Endothelial cell of umbilical vein (primary cell): Measurements from ENCODE around the gene KLHDC9. TPM values are rescaled to one million over a fixed set of nuclear protein-coding genes. Genes with fewer than 3 reads are reported as not detected.

Experiments
- BruUV-seq: library from RNA; stranded (reverse); fragments of 400-500 nt; replicated peaks from 2 replicates; lab custom pipeline; 2021; lab: Mats Ljungman, UMichigan
- CTCF ChIA-PET: fragments of 300-600, 350-600 bp; sonication (Branson Sonifier 250); formaldehyde crosslinking; loops from one replicate; lab custom pipeline; 2021; ENCODE audit warnings: antibody characterized with exemption, inconsistent platforms; lab: Charles Lee
- POLR2A ChIA-PET: fragments of 300-600, 350-600 bp; sonication (Branson Sonifier 250); formaldehyde crosslinking; loops from one replicate; lab custom pipeline; 2021; ENCODE audit warnings: antibody characterized with exemption, inconsistent platforms; lab: Charles Lee
- DNase-seq: peaks from one replicate; pipeline ENCODE4 v3.0.0-alpha.2; 2011; ENCODE audit warnings: low read depth, low spot score
- FAIRE-seq: peaks from 2 replicates; lab custom pipeline; 2011; peaks lifted over from hg19 to GRCh38; lab: Jason Lieb, UNC
- H2AFZ ChIP-seq: 2 replicates; pipeline ENCODE4 v1.6.0; 2012; ENCODE audit warnings: low read depth, low read length, control low read depth, inconsistent platforms
- H3K27ac ChIP-seq: 2 replicates; pipeline ENCODE4 v1.5.1; 2011; ENCODE audit warnings: low read depth, mild to moderate bottlenecking, control low read depth, low read length, moderate library complexity; ENCODE audit not compliant: insufficient read depth
- H3K27me3 ChIP-seq, 2 experiments: 2 replicates each; pipeline versions ENCODE4 v1.6.0 to v1.6.1; 2011; ENCODE audit warnings: low read length in 2 of 2, mixed read lengths in 1 of 2; ENCODE audit not compliant: control insufficient read depth in 2 of 2, insufficient read depth in 2 of 2
- H3K36me3 ChIP-seq, 2 experiments: 2 replicates in 1 of 2; 3 replicates in 1 of 2; pipeline ENCODE4 v1.5.1; 2011; ENCODE audit warnings: low read length in 2 of 2, mild to moderate bottlenecking in 1 of 2, moderate library complexity in 1 of 2; ENCODE audit not compliant: control insufficient read depth in 2 of 2, insufficient read depth in 2 of 2; ENCODE audit errors: extremely low read depth in 1 of 2
- H3K4me1 ChIP-seq: 3 replicates; pipeline ENCODE4 v1.5.1; 2011; ENCODE audit warnings: mild to moderate bottlenecking, low read length; ENCODE audit not compliant: control insufficient read depth, insufficient read depth; ENCODE audit errors: extremely low read depth
- H3K4me2 ChIP-seq: 2 replicates; pipeline ENCODE4 v1.6.1; 2011; ENCODE audit warnings: low read length, control low read depth, mixed read lengths; ENCODE audit not compliant: insufficient read depth
- H3K4me3 ChIP-seq, 3 experiments: fragments of 200-600 bp in 1 of 3; sonication (generic), shearing (Covaris generic) in 1 of 3; replicated peaks in 1 of 3; 2 replicates each; pipeline ENCODE4 v1.5.1; 2011 to 2016; ENCODE audit warnings: control low read depth in 3 of 3, low read length in 3 of 3, mild to moderate bottlenecking in 2 of 3, inconsistent platforms in 1 of 3, low read depth in 1 of 3, moderate library complexity in 1 of 3; ENCODE audit not compliant: insufficient read depth in 1 of 3
- H3K79me2 ChIP-seq: 2 replicates; pipeline ENCODE4 v1.6.0; 2012; ENCODE audit warnings: low read length, inconsistent platforms; ENCODE audit not compliant: control insufficient read depth, insufficient read depth
- H3K9ac ChIP-seq: replicated peaks from 2 replicates; pipeline ENCODE3; 2011; ENCODE audit warnings: low read length, control low read depth; ENCODE audit not compliant: insufficient read depth; ENCODE audit errors: extremely low read depth
- H3K9me1 ChIP-seq: replicated peaks from 3 replicates; pipeline ENCODE4 v1.6.0; 2011; ENCODE audit warnings: mild to moderate bottlenecking, low read length; ENCODE audit not compliant: control insufficient read depth, insufficient read depth; ENCODE audit errors: extremely low read depth
- H3K9me3 ChIP-seq: replicated peaks from 2 replicates; pipeline ENCODE4 v1.5.1; 2012; ENCODE audit warnings: low read length, inconsistent platforms; ENCODE audit not compliant: control insufficient read depth, insufficient read depth
- H4K20me1 ChIP-seq: replicated peaks from 2 replicates; pipeline ENCODE3; 2011; ENCODE audit warnings: mild to moderate bottlenecking, low read length; ENCODE audit not compliant: control insufficient read depth, insufficient read depth; ENCODE audit errors: extremely low read depth
- FOS ChIP-seq: IDR thresholded peaks from 2 replicates; pipeline ENCODE4 v1.6.1; 2011; ENCODE audit warnings: mild to moderate bottlenecking, low read length, moderate library complexity, borderline replicate concordance; ENCODE audit not compliant: insufficient read depth
- POLR2AphosphoS5 ChIP-seq: IDR thresholded peaks from 2 replicates; pipeline ENCODE4 v1.6.1; 2012; ENCODE audit warnings: low read depth, mild to moderate bottlenecking, control low read depth, low read length, moderate library complexity; ENCODE audit not compliant: insufficient read depth
- dilution Hi-C: fragments of 300-500 bp; cut with MboI; formaldehyde crosslinking; loops from one replicate; pipeline ENCODE4 v1.15.0; 2019; ENCODE audit warnings: low sequenced_read_pairs; ENCODE audit not compliant: extremely low pct_ligation_motif_present
- intact Hi-C: fragments of 100-400 bp; cut with micrococcal nuclease; formaldehyde crosslinking; loops from one replicate; pipeline ENCODE4 v1.10.0; 2022
- polyA plus RNA-seq, 4 experiments: library from polyadenylated mRNA; depleted of rRNA in 3 of 4; stranded (reverse) in 3 of 4; unstranded in 1 of 4; fragments of >200 nt; gene quantifications; 2 replicates each; pipeline versions ENCODE4 v1.2.1 to v1.2.3, GENCODE V29; 2011 to 2012; ENCODE audit warnings: missing spikeins in 1 of 4
- total RNA-seq: library from RNA; stranded (reverse); gene quantifications from 2 replicates; pipeline ENCODE4 v1.2.3, GENCODE V29; 2021

KLHDC9 gene
- total and polyA plus RNA-seq, 2 donors (not counting 3 experiments of a cell fraction or from before 2014, with no cell fraction given): 1.1 to 2.6 TPM

DNA sequence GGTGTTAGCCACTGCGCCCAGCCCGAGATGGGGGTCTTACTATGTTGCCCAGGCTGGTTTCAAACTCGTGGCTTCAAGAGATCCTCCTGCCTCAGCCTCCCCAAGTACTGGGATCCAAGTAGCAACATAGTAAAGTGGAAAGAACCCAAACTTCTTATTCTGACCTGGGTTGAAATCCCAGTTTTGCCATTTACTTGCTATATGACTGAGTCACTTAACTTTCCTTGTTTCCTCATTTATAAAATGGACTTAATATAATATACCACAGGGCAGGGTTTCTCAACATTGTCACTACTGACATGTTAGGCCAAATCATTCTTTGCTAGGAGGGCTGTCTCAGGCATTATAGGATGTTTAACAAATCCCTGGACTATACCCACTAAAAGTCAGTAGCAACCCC, 13.0 kb downstream of the KLHDC9 start:
- Histone ChIP-seq H3K27ac (no peak overlapping the region), H3K4me2 (no peak overlapping the region), H3K79me2 (peaks cover 94% of the 10 kb centered on the region), H3K27me3 (no peaks in the 10 kb centered on the region), H4K20me1 (no peaks in the 10 kb centered on the region), H3K9me1 (no peaks in the 10 kb centered on the region), H3K4me3 (no peak overlapping the region), H3K9me3 (no peaks in the 10 kb centered on the region), H3K36me3 (no peaks in the 10 kb centered on the region), H2AFZ (no peak overlapping the region), H3K9ac (no peak overlapping the region), H3K4me1 (peaks cover 31% of the 10 kb centered on the region)
- BruUV-seq: no TSS peak
- DNase-seq: no peak
- TF ChIP-seq POLR2AphosphoS5: no peak
- dilution Hi-C loops: no loop called here
- CTCF ChIA-PET: interaction anchor here (1.0 to 2.0 kb wide), 2 partner anchors 14 to 114 kb away, joined by 5 to 9 read pairs; no protein-coding TSS in a partner anchor
- FAIRE-seq: no peak
- intact Hi-C loops: no loop called here
- POLR2A ChIA-PET: no interaction called here

GRCh38 chr1:161111527-161111926, 13.4 kb downstream of the KLHDC9 start:
- no peak for FAIRE-seq
- H4K20me1 ChIP-seq: no peaks in the 10 kb centered on the region

More at GRCh38 chr1:161111527-161111926, 13.4 kb downstream of the KLHDC9 start:
- ChIA-PET CTCF (interaction anchor here (1.0 to 2.0 kb wide), 3 partner anchors 12 to 115 kb away, joined by 5 to 9 read pairs (median 5); no protein-coding TSS in a partner anchor), POLR2A (no interaction called here)
- dilution Hi-C loops (no loop called here), intact Hi-C loops (no loop called here)
- no peak for DNase-seq
- no peaks in the 10 kb centered on the region for H3K36me3 ChIP-seq
- peaks cover 94% of the 10 kb centered on the region for H3K79me2 ChIP-seq
- BruUV-seq: no TSS peak
- no peaks in the 10 kb centered on the region for H3K27me3 ChIP-seq
- no peak for TF ChIP-seq FOS
- no peak overlapping the region for H3K9ac ChIP-seq
- no peaks in the 10 kb centered on the region for H3K9me1 ChIP-seq
- H3K4me3 ChIP-seq: no peak overlapping the region
- no peak overlapping the region for H3K27ac ChIP-seq
- H3K4me2 ChIP-seq: no peak overlapping the region
- no peaks in the 10 kb centered on the region for H3K9me3 ChIP-seq
- no peak overlapping the region for H2AFZ ChIP-seq
- peaks cover 34% of the 10 kb centered on the region for H3K4me1 ChIP-seq
